Skeletal muscle satellite cell (primary cell): Measurements from ENCODE around the gene RMI2.
"Not testable (repeated sequence)": the region's sequence is repeated elsewhere in the genome, so short reads cannot be mapped to it uniquely, and the experiment has no call there.

Experiments
- H3K27me3 ChIP-seq: 2 replicates; pipeline ENCODE4 v1.7.0; 2013; ENCODE audit warnings: low read length; ENCODE audit not compliant: control insufficient read depth, insufficient read depth
- H3K36me3 ChIP-seq: 2 replicates; pipeline ENCODE4 v1.7.0; 2013; ENCODE audit warnings: mild to moderate bottlenecking, control low read depth, low read length; ENCODE audit not compliant: insufficient read depth
- H3K4me1 ChIP-seq: 2 replicates; pipeline ENCODE4 v1.7.0; 2013; ENCODE audit warnings: low read length; ENCODE audit not compliant: control insufficient read depth, insufficient read depth
- H3K4me2 ChIP-seq: 2 replicates; pipeline ENCODE4 v1.7.0; 2013; ENCODE audit warnings: mild to moderate bottlenecking, low read length
- H3K4me3 ChIP-seq: 2 replicates; pipeline ENCODE4 v1.7.0; 2013; ENCODE audit warnings: low read length
- H3K9ac ChIP-seq: 2 replicates; pipeline ENCODE4 v1.7.0; 2013; ENCODE audit warnings: mild to moderate bottlenecking, low read depth, low read length, moderate library complexity
- H3K9me3 ChIP-seq: replicated peaks from 2 replicates; pipeline ENCODE4 v1.7.0; 2013; ENCODE audit warnings: mild to moderate bottlenecking, control low read depth, low read length

RMI2 gene

GRCh38 chr16:11367483-11367906 is 22.2 kb downstream of the RMI2 start:
- Histone ChIP-seq H3K9me3 (no peaks in the 10 kb centered on the region), H3K36me3 (no peaks in the 10 kb centered on the region), H3K4me3 (no peak overlapping the region), H3K4me2 (no peak overlapping the region), H3K4me1 (peaks cover 25% of the 10 kb centered on the region), H3K27me3 (no peaks in the 10 kb centered on the region), H3K9ac (no peak overlapping the region)

DNA sequence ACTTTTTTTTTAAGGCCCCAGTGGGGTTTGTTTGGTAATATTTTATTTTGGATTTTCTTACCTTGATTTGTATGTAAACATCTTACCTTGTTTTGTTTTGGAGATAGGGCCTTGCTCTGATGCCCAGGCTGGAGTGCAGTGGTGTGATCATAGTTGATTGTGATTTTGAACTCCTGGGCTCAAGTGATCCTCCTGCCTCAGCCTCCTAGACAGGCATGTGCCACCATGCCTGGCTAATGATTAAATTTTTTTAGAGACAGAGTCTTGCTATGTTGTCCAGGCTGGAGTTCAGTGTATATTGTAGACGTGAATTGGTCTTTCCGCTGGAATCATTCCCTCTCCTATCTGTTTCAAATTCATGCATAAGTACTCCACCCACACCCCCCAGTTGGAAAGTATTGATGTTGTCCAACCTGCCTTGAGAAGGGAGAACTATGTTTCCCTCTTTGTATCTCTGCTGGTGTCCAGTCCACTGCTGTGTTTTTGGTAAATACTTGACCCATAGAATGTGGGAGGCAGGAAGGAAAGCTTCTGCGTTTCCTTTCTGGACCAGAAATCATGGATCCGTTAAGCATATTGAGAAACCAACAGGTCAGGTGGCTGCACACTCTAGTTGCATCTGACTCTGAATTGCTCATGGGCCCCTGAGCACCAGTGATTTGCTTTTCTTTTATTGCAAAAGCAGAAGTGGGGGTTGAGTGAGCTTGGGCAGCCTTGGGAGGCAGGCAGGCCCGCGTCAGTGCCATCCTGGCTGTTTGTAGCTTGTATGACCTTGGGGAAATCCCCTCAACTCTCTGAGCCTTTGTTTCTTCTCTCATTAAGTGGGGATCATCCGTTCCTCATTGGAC is 25.0 kb downstream of the RMI2 start:
- Histone ChIP-seq H3K9ac (no peak overlapping the region), H3K9me3 (no peaks in the 10 kb centered on the region), H3K4me3 (no peak overlapping the region), H3K4me1 (no peaks in the 10 kb centered on the region), H3K4me2 (no peak overlapping the region), H3K27me3 (no peaks in the 10 kb centered on the region), H3K36me3 (no peaks in the 10 kb centered on the region)

DNA sequence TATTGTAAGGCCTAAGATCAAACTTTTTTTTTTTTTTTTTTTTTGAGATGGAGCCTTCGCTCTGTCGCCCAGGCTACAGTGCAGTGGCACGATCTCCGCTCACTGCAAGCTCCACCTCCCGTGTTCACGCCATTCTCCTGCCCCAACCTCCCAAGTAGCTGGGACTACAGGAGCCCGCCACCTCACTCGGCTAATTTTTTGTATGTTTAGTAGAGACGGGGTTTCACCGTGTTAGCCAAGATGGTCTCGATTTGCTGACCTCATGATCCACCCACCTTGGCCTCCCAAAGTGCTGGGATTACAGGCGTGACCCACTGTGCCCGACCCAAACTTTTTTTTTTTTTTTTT is 25.6 kb downstream of the RMI2 start:
- H3K9ac ChIP-seq, H3K36me3 ChIP-seq, H3K4me1 ChIP-seq: not testable (repeated sequence)

GRCh38 chr16:11372073-11372828 is 27.0 kb downstream of the RMI2 start:
- Histone ChIP-seq H3K36me3 (no peaks in the 10 kb centered on the region), H3K9ac (no peak overlapping the region), H3K4me2 (no peak overlapping the region), H3K27me3 (no peaks in the 10 kb centered on the region), H3K9me3 (no peaks in the 10 kb centered on the region), H3K4me1 (no peaks in the 10 kb centered on the region), H3K4me3 (no peak overlapping the region)

More for the DNA sequence above, 25.6 kb downstream of the RMI2 start:
- not testable (repeated sequence) for H3K27me3 ChIP-seq, H3K4me2 ChIP-seq, H3K4me3 ChIP-seq, H3K9me3 ChIP-seq

GRCh38 chr16:11372829-11373306 is 27.6 kb downstream of the RMI2 start:
- H3K4me3 ChIP-seq: no peak overlapping the region

DNA sequence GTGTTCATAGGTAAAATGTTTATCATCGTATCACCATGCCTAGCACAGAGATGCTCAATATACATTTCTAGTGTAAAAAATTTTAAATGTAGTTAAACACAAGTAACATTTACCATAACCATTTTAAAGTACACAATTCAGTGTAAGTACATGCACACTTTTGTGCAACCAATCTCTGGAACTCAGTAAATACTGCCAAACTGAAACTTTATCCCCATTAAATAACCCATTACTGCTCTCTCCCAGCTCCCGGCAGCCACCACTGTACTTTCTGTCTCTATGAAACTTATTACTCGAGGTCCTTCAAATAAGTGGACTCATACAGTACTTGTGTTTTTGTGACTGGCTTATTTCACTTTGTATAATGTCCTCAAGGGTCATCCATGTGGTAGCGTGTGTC is 29.0 kb downstream of the RMI2 start:
- Histone ChIP-seq H3K9me3 (no peaks in the 10 kb centered on the region), H3K36me3 (no peaks in the 10 kb centered on the region), H3K27me3 (no peaks in the 10 kb centered on the region), H3K4me2 (no peak overlapping the region), H3K9ac (no peak overlapping the region), H3K4me1 (no peaks in the 10 kb centered on the region), H3K4me3 (no peak overlapping the region)

More at GRCh38 chr16:11372829-11373306, 27.6 kb downstream of the RMI2 start:
- no peaks in the 10 kb centered on the region for H3K9me3 ChIP-seq
- H3K4me1 ChIP-seq: no peaks in the 10 kb centered on the region
- H3K27me3 ChIP-seq: no peaks in the 10 kb centered on the region
- no peaks in the 10 kb centered on the region for H3K36me3 ChIP-seq
- no peak overlapping the region for H3K9ac ChIP-seq
- H3K4me2 ChIP-seq: no peak overlapping the region

DNA sequence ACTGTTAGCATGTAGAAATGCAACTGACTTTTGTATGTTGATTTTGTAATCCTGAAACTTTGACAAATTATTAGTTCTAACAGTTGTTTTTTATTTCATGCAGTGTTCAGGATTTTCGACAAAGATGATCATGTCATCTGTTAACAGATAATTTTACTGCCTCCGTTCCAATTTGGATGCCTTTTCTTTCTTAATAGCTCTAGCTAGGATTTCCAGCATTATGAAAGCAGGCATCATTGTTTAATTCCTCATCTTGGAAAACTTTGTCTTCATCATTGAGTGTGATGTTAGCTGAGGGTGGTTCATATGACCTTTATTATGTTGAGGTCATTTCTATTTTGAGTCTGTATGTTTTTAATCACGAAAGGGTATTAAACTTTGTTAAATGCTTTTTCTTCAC is 31.9 kb downstream of the RMI2 start:
- no peaks in the 10 kb centered on the region for H3K9me3 ChIP-seq
- no peak overlapping the region for H3K9ac ChIP-seq
- no peaks in the 10 kb centered on the region for H3K36me3 ChIP-seq
- H3K4me3 ChIP-seq: no peak overlapping the region
- H3K4me1 ChIP-seq: no peaks in the 10 kb centered on the region
- H3K4me2 ChIP-seq: no peak overlapping the region
- no peaks in the 10 kb centered on the region for H3K27me3 ChIP-seq

GRCh38 chr16:11378951-11379350 is 33.7 kb downstream of the RMI2 start:
- H3K4me2 ChIP-seq, H3K4me3 ChIP-seq, H3K9me3 ChIP-seq, H3K27me3 ChIP-seq, H3K9ac ChIP-seq, H3K36me3 ChIP-seq, H3K4me1 ChIP-seq: not testable (repeated sequence)

DNA sequence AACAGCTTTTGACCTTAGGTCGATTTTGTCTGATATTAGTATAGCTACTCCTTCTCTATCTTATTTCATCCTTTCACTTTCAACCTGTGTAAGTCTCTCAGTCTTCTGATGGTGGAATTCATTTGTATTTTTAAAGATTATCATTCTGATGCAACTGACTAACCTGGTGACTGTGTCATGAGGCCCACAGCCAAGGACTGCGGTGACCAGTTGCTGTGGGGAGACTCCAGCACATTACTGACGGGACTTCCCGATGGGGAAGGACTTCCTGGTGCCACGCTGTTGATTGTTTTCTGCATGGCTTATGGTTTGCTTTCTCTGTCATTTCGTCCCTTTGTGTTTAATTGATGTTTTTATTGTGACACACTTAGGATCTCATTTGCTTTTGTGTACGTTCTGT is 34.2 kb downstream of the RMI2 start:
- no peak overlapping the region for H3K4me3 ChIP-seq
- no peaks in the 10 kb centered on the region for H3K36me3 ChIP-seq
- no peak overlapping the region for H3K4me2 ChIP-seq
- no peaks in the 10 kb centered on the region for H3K4me1 ChIP-seq
- no peaks in the 10 kb centered on the region for H3K9me3 ChIP-seq
- no peak overlapping the region for H3K9ac ChIP-seq
- no peaks in the 10 kb centered on the region for H3K27me3 ChIP-seq

GRCh38 chr16:11380836-11381235 is 35.6 kb downstream of the RMI2 start:
- H3K27me3 ChIP-seq: peaks cover 1% of the 10 kb centered on the region
- no peak overlapping the region for H3K4me3 ChIP-seq
- no peak overlapping the region for H3K4me2 ChIP-seq
- no peaks in the 10 kb centered on the region for H3K4me1 ChIP-seq
- H3K9ac ChIP-seq: no peak overlapping the region
- H3K36me3 ChIP-seq: no peaks in the 10 kb centered on the region
- no peaks in the 10 kb centered on the region for H3K9me3 ChIP-seq

GRCh38 chr16:11383481-11384183 is 38.4 kb downstream of the RMI2 start:
- H3K4me3 ChIP-seq: no peak overlapping the region
- no peaks in the 10 kb centered on the region for H3K36me3 ChIP-seq
- no peak overlapping the region for H3K4me2 ChIP-seq
- H3K4me1 ChIP-seq: peaks cover 5% of the 10 kb centered on the region
- H3K9me3 ChIP-seq: no peaks in the 10 kb centered on the region
- no peak overlapping the region for H3K9ac ChIP-seq
- H3K27me3 ChIP-seq: peaks cover 23% of the 10 kb centered on the region
